GM10248 (cell line): ENCODE measurements around the gene ACVR1C.
"Not testable (repeated sequence)": the region's sequence is repeated elsewhere in the genome, so short reads cannot be mapped to it uniquely, and the experiment has no call there.

Source experiments
- CTCF ChIA-PET: fragments of 300-600 bp; sonication (Branson Sonifier 250); formaldehyde crosslinking; extraction: SDS; loops from one replicate; lab custom pipeline; 2021; ENCODE audit warnings: antibody characterized with exemption; lab: Yijun Ruan, JAX
- POLR2A ChIA-PET: fragments of 350-650 bp; sonication (Branson Sonifier 250); formaldehyde crosslinking; extraction: SDS; loops from one replicate; lab custom pipeline; 2020; ENCODE audit warnings: antibody characterized with exemption; lab: Yijun Ruan, JAX
- DNase-seq: peaks from one replicate; pipeline ENCODE4 v3.0.0; 2012; ENCODE audit errors: extremely low spot score
- CTCF ChIP-seq: IDR thresholded peaks from 2 replicates; pipeline ENCODE4 v1.5.1; 2012; ENCODE audit warnings: mild to moderate bottlenecking, low read depth; ENCODE audit errors: extremely low read depth, missing control alignments, control extremely low read depth

Gene ACVR1C

GRCh38 chr2:157538064-157538463 lies 90.6 kb downstream of the ACVR1C start:
- DNase-seq = no peak
- POLR2A ChIA-PET = no interaction called here
- CTCF ChIA-PET = interaction anchor here (2.0 kb wide), 1 partner anchor 9 kb away, joined by 5 read pairs; no protein-coding TSS in a partner anchor
- TF ChIP-seq CTCF = no peak

- ChIA-PET CTCF (no interaction called here), POLR2A (no interaction called here)
- TF ChIP-seq CTCF = no peak
- no peak for DNase-seq
These were observed 91.8 kb downstream of the ACVR1C start for GRCh38 chr2:157536815-157537214.

GRCh38 chr2:157528963-157529751 lies 99.5 kb downstream of the ACVR1C start:
- no peak for TF ChIP-seq CTCF
- no peak for DNase-seq
- POLR2A ChIA-PET = no interaction called here
- CTCF ChIA-PET = interaction anchor here (1.1 to 1.8 kb wide), 2 partner anchors 9 to 11 kb away, joined by 5 read pairs; no protein-coding TSS in a partner anchor

- ChIA-PET CTCF (no interaction called here), POLR2A (no interaction called here)
- DNase-seq = no peak
- TF ChIP-seq CTCF = no peak
These were observed 102.6 kb downstream of the ACVR1C start for GRCh38 chr2:157526070-157526469.

- TF ChIP-seq CTCF = no peak
- DNase-seq = no peak
- ChIA-PET POLR2A (no interaction called here), CTCF (interaction anchor here (1.0 kb wide), 1 partner anchor 14 kb away, joined by 3 read pairs; no protein-coding TSS in a partner anchor)
These were observed 105.1 kb downstream of the ACVR1C start for GRCh38 chr2:157523270-157524247.

GRCh38 chr2:157514966-157515365 lies 113.7 kb downstream of the ACVR1C start:
- POLR2A ChIA-PET, CTCF ChIA-PET, DNase-seq: not testable (repeated sequence)
